Heart right ventricle (tissue), 16 donors: ENCODE results near the gene ATP13A4. TPM values are rescaled to one million over a fixed set of nuclear protein-coding genes. Genes with fewer than 3 reads are reported as not detected.
A peak's percentile ranks its signal among the peaks of the same experiment; 100 is the strongest.

Source experiments
- ATAC-seq, 8 donors: fragments of 200-7000 bp; cut with Tn5 transposase; one replicate each; pipeline ENCODE4 v1.9.1; 2020; ENCODE audit warnings: mild to moderate bottlenecking in 8 of 8, moderate library complexity in 8 of 8, moderate number of reproducible peaks in 1 of 8
- DNase-seq, 2 donors: peaks; one replicate each; pipeline ENCODE4 v3.0.0-alpha.2; 2020
- H3K27ac ChIP-seq, 10 donors: fragments of 200-600 bp; sonication (generic) in 2 of 10; one replicate each; pipeline versions ENCODE4 v1.5.0 to v1.8.0; 2020 to 2022; ENCODE audit warnings: mild to moderate bottlenecking in 3 of 10
- H3K27me3 ChIP-seq, 7 donors: fragments of 200-600 bp; one replicate each; pipeline ENCODE4 v1.8.0; 2021 to 2022; ENCODE audit warnings: mild to moderate bottlenecking in 2 of 7
- H3K36me3 ChIP-seq, 9 donors: fragments of 200-600 bp; sonication (generic) in 1 of 9; one replicate each; pipeline versions ENCODE4 v1.5.0 to v1.8.0; 2020 to 2022; ENCODE audit warnings: mild to moderate bottlenecking in 2 of 9
- H3K4me1 ChIP-seq, 9 donors: fragments of 200-600 bp; sonication (generic) in 1 of 9; one replicate each; pipeline versions ENCODE4 v1.5.0 to v1.8.0; 2020 to 2022; ENCODE audit warnings: mild to moderate bottlenecking in 4 of 9
- H3K4me3 ChIP-seq, 10 donors: fragments of 200-600 bp; sonication (generic) in 2 of 10; one replicate each; pipeline versions ENCODE4 v1.5.0 to v1.8.0; 2020 to 2022; ENCODE audit warnings: mild to moderate bottlenecking in 7 of 10, moderate library complexity in 2 of 10
- H3K9me3 ChIP-seq, 11 donors: fragments of 200-600 bp in 10 of 11; sonication (generic) in 2 of 11; one replicate each; pipeline versions ENCODE4 v1.5.0 to v1.8.0; 2013 to 2022; ENCODE audit warnings: mild to moderate bottlenecking in 2 of 11, control low read depth in 1 of 11, moderate library complexity in 1 of 11
- CTCF ChIP-seq, 9 donors: fragments of 200-600 bp; sonication (generic) in 2 of 9; IDR thresholded peaks; one replicate each; pipeline versions ENCODE4 v1.5.0 to v1.8.0; 2021 to 2022; ENCODE audit warnings: antibody characterized with exemption in 9 of 9, mild to moderate bottlenecking in 5 of 9, moderate library complexity in 1 of 9
- WGBS, 2 donors: extraction: QIAGEN DNeasy Blood & Tissue Kit; methylation state at CpG; one replicate each; pipeline ENCODE4 v1.1.7; 2013; ENCODE audit warnings: inconsistent platforms in 1 of 2; 5-methylcytosine and 5-hydroxymethylcytosine counted together
- intact Hi-C, 10 donors: fragments of 100-400 bp; cut with DNase I; formaldehyde crosslinking; loops; one replicate each; pipeline versions ENCODE4 v1.11.1 to v1.14.2; 2022
- polyA plus RNA-seq, 2 donors: library from polyadenylated mRNA; stranded (reverse); fragments of 200-250 nt; gene quantifications; one replicate each; pipeline ENCODE4 v1.2.3, GENCODE V29; 2013
- total RNA-seq, 10 donors: library from RNA; stranded (reverse); fragmentation: NEBNext Ultra II Directional in 3 of 10; extraction: Animal tissue kit (Norgen Biotek cat#: 25700) in 3 of 10; gene quantifications; one replicate each; pipeline versions ENCODE4 v1.2.1 to v1.2.4, GENCODE V29; 2021 to 2023
- donor health status: Arrhythmogenic right ventricular cardiomyopathy.
- donor health status: ischemic (EF 13 %, LVEDD 7.1; RV severe dilation, severe dysfunction).
- donor health status: healthy with polysubstance abuse.
- donor health status: DM: no; HTN: yes; CAD: no.
- donor health status: DM: no; HTN: no; CAD: no.
- donor health status: ischemic (EF 25% LVEDD 6.9; RV normal size, moderate dysfunction).
- donor health status: ischemic (EF 25% LVEDD 5.7; RV mildly dilated, moderate dysfunction).
- donor health status: healthy.
- donor health status: DM: yes; HTN: yes; CAD: no.
- donor health status: Ischemic cardiomyopathy.
- donor health status: ischemic (EF 35%, LVEDD 5.7; RV mildly dilated, moderate dysfunction).
- donor health status: nonischemic (EF 11% LVEDD 7.7; RV severe dilation, severe dysfunction).
- donor health status: DM: yes; HTN: yes; CAD: no.
- donor health status: PGD.
- donor health status: ischemic (EF 29% LVEDD 5.4; RV normal size, mild dysfunction).
- donor health status: nonischemic (EF 23%, LVEDD 6.1; RV moderate dilation, normal function).

The ATP13A4 gene
- total and polyA plus RNA-seq, 12 donors, result 0.01 to 0.52 (median 0.19) TPM; not detected in 2

DNA sequence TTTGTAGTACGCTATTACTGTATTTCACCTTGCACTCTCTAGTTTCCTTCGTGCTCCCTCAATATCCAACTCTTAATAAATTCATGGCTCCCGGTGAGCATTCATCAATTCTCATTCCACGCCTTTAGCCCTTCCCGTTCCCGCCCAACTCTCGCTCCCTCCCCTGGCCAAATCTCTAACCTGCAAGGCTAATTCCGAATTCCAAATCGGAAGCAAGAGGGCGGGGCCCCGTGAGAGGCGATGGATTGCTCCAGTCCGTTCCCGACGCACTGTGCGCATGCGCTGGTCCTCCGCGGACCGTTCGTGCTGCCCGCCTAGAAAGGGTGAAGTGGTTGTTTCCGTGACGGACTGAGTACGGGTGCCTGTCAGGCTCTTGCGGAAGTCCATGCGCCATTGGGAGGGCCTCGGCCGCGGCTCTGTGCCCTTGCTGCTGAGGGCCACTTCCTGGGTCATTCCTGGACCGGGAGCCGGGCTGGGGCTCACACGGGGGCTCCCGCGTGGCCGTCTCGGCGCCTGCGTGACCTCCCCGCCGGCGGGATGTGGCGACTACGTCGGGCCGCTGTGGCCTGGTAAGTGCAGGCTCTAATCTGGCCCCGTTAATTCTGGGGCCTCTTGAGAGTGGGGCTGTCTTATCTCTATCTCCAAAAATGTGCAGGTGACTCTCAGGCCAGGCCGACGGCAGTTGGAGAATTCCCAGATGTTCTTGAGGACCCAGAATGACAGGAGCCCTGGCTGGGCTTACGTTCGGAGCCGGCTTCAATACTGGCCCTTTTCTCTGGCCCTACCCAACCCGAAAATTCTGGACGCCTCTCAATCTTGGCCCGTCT, 38.4 kb upstream of the ATP13A4 start, which contains the start of gene OPA1:
TSS of gene OPA1 (plus strand) at position 368 of the 827 bp plus-strand sequence. CDS start at position 538, 170 bp downstream.
- 1% methylated on average over 55 of the region's 55 CpGs for WGBS, 2 donors
- TF ChIP-seq CTCF (IDR thresholded peaks at IDR 0.05), result peak in 8 of 9 donors; percentile 5 to 63 (median 34)
- Histone ChIP-seq H3K9me3 (no peaks in the 10 kb centered on the region), H3K4me3 (peak within 1 kb of the TSS; percentile 63 to 97 (median 76)), H3K36me3 (peaks cover 0 to 20% (median 0%) of the 10 kb centered on the region in 9 donors), H3K27me3 (no peaks in the 10 kb centered on the region), H3K4me1 (peaks cover 5 to 33% (median 28%) of the 10 kb centered on the region in 9 donors), H3K27ac (peak within 1 kb of the TSS; percentile 67 to 98 (median 88))
- ATAC-seq (peak; percentile 97 to 99 (median 99)), DNase-seq (peak; percentile 98)
- intact Hi-C loops, result no loop called here

- H3K36me3 ChIP-seq, result no peaks in the 10 kb centered on the region
- WGBS, 2 donors, result 89% methylated on average over 6 of the region's 6 CpGs
- DNase-seq (no peak), ATAC-seq (no peak)
- H3K27ac ChIP-seq, result no peak overlapping the region
- H3K27me3 ChIP-seq, result no peaks in the 10 kb centered on the region
- TF ChIP-seq CTCF (IDR thresholded peaks at IDR 0.05), result no peak
- peaks cover 5 to 24% (median 18%) of the 10 kb centered on the region in 9 donors for H3K4me1 ChIP-seq
- H3K9me3 ChIP-seq, result no peaks in the 10 kb centered on the region
- no peak overlapping the region for H3K4me3 ChIP-seq
- intact Hi-C loops, result no loop called here
Observed at GRCh38 chr3:193590088-193590856, 35.6 kb upstream of the ATP13A4 start.

- TF ChIP-seq CTCF (IDR thresholded peaks at IDR 0.05), result no peak
- 42 to 45% methylated on average over 1 of the region's 1 CpG for WGBS, 2 donors
- H3K4me3 ChIP-seq, result no peak overlapping the region
- no peaks in the 10 kb centered on the region for H3K36me3 ChIP-seq
- ATAC-seq (no peak), DNase-seq (no peak)
- H3K4me1 ChIP-seq, result peaks cover 5 to 17% (median 14%) of the 10 kb centered on the region in 9 donors
- H3K9me3 ChIP-seq, result no peaks in the 10 kb centered on the region
- intact Hi-C loops, result loop anchor here in 1 of 10 donors (10.0 kb wide), 1 partner anchor 1125 kb away; no protein-coding TSS in a partner anchor
- H3K27ac ChIP-seq, result no peak overlapping the region
- H3K27me3 ChIP-seq, result no peaks in the 10 kb centered on the region
Observed at GRCh38 chr3:193589616-193590015, 34.9 kb upstream of the ATP13A4 start.

GRCh38 chr3:193589129-193589528, 34.4 kb upstream of the ATP13A4 start:
- Histone ChIP-seq H3K27me3 (no peaks in the 10 kb centered on the region), H3K36me3 (no peaks in the 10 kb centered on the region), H3K4me1 (peaks cover 1 to 12% (median 9%) of the 10 kb centered on the region in 9 donors), H3K4me3 (no peak overlapping the region), H3K9me3 (no peaks in the 10 kb centered on the region), H3K27ac (no peak overlapping the region)
- TF ChIP-seq CTCF (IDR thresholded peaks at IDR 0.05), result no peak
- intact Hi-C loops, result loop anchor here in 1 of 10 donors (10.0 kb wide), 1 partner anchor 1124 kb away; no protein-coding TSS in a partner anchor
- 74 to 90% methylated on average over 1 of the region's 1 CpG for WGBS, 2 donors
- no peak for DNase-seq
- ATAC-seq, result no peak
